K562 (cell line): ENCODE measurements around the gene NAIF1. TPM values are rescaled to one million over a fixed set of nuclear protein-coding genes. Genes with fewer than 3 reads are reported as not detected.

Source experiments
- CHD4 ChIP-seq: fragments of 200-600 bp; sonication (generic); IDR thresholded peaks from 3 replicates; pipeline ENCODE4 v1.6.1; 2012; ENCODE audit warnings: low read depth, mild to moderate bottlenecking, mixed read lengths, low read length, inconsistent platforms; ENCODE audit not compliant: insufficient read depth, insufficient replicate concordance, poor library complexity, severe bottlenecking
- CREB5 ChIP-seq: fragments of 250-450 bp; sonication (Bioruptor Pico); IDR thresholded peaks from 2 replicates; pipeline ENCODE4 v1.5.0; 2020; ENCODE audit warnings: mild to moderate bottlenecking
- CXXC5 ChIP-seq: fragments of 250-450 bp; sonication (Bioruptor Pico); IDR thresholded peaks from 2 replicates; pipeline ENCODE4 v1.8.0; 2022; ENCODE audit warnings: inconsistent platforms, mild to moderate bottlenecking, moderate library complexity
- DIDO1 ChIP-seq: fragments of 450-650 bp; IDR thresholded peaks from 2 replicates; pipeline ENCODE4 v1.6.1; 2016; ENCODE audit warnings: low read depth, missing biosample characterization, missing genetic modification characterization
- FOXJ3 ChIP-seq: sonication (generic); formaldehyde crosslinking; IDR thresholded peaks from 2 replicates; pipeline ENCODE4 v1.4.0; 2020; ENCODE audit warnings: mild to moderate bottlenecking, missing genetic modification reagents
- FOXM1 ChIP-seq, 2 experiments: fragments of 450-650 bp in 1 of 2; sonication (generic) in 1 of 2; formaldehyde crosslinking in 1 of 2; IDR thresholded peaks; 2 replicates each; pipeline versions ENCODE4 v1.6.1 to v1.9.0; 2017 to 2022; ENCODE audit warnings: low read depth in 2 of 2, mild to moderate bottlenecking in 2 of 2, missing genetic modification reagents in 1 of 2, moderate library complexity in 1 of 2
- IFI16 ChIP-seq: fragments of 250-450 bp; sonication (Bioruptor Pico); IDR thresholded peaks from 2 replicates; pipeline ENCODE4 v2.1.2; 2022; ENCODE audit warnings: mild to moderate bottlenecking, inconsistent platforms
- MBD2 ChIP-seq: sonication (generic); IDR thresholded peaks from 2 replicates; pipeline ENCODE4 v1.6.1; 2016; ENCODE audit warnings: low read depth, borderline replicate concordance
- MTA1 ChIP-seq: fragments of 450-650 bp; IDR thresholded peaks from 2 replicates; pipeline ENCODE4 v1.6.1; 2017; ENCODE audit warnings: borderline replicate concordance
- POLR3G ChIP-seq: IDR thresholded peaks from 2 replicates; pipeline ENCODE4 v1.6.1; 2011; ENCODE audit not compliant: insufficient read length, insufficient replicate concordance; ENCODE audit errors: extremely low read depth
- SRF ChIP-seq, 2 experiments: fragments of 250-450, 450-650 bp in 1 of 2; sonication (Bioruptor Pico) in 1 of 2; sonication (generic) in 1 of 2; formaldehyde crosslinking; IDR thresholded peaks; 2 replicates each; pipeline versions ENCODE4 v1.5.0 to v1.5.1; 2020 to 2022; ENCODE audit warnings: mild to moderate bottlenecking in 1 of 2, missing genetic modification reagents in 1 of 2
- STAT5A ChIP-seq: IDR thresholded peaks from 2 replicates; pipeline ENCODE4 v1.6.1; 2012; ENCODE audit warnings: low read length, inconsistent platforms, borderline replicate concordance
- TBL1XR1 ChIP-seq, 2 experiments: IDR thresholded peaks; 2 replicates each; pipeline ENCODE4 v1.6.1; 2012; ENCODE audit warnings: improper control_type of control experiment in 2 of 2, low read length in 2 of 2, mild to moderate bottlenecking in 1 of 2
- THAP7 ChIP-seq: fragments of 250-450 bp; sonication (Bioruptor Pico); IDR thresholded peaks from 2 replicates; pipeline ENCODE4 v1.5.0; 2021
- THRAP3 ChIP-seq: fragments of 450-650 bp; IDR thresholded peaks from 2 replicates; pipeline ENCODE4 v1.6.1; 2016; ENCODE audit warnings: mild to moderate bottlenecking, inconsistent platforms, borderline replicate concordance
- ZFX ChIP-seq: sonication (generic); formaldehyde crosslinking; IDR thresholded peaks from 2 replicates; pipeline ENCODE4 v1.8.0; 2022; ENCODE audit warnings: mild to moderate bottlenecking, missing genetic modification reagents, moderate library complexity
- ZNF140 ChIP-seq: fragments of 250-450 bp; sonication (Bioruptor Pico); IDR thresholded peaks from 2 replicates; pipeline ENCODE4 v1.8.0; 2021; ENCODE audit warnings: moderate library complexity, mild to moderate bottlenecking, inconsistent platforms
- ZNF217 ChIP-seq: sonication (generic); formaldehyde crosslinking; IDR thresholded peaks from 2 replicates; pipeline ENCODE4 v1.8.0; 2022; ENCODE audit warnings: mild to moderate bottlenecking, missing genetic modification reagents
- ZNF253 ChIP-seq: fragments of 250-450 bp; sonication (Bioruptor Pico); conservative IDR thresholded peaks from 2 replicates; pipeline ENCODE4 v1.6.1; 2021; ENCODE audit warnings: mild to moderate bottlenecking
- ZNF3 ChIP-seq: fragments of 250-450 bp; sonication (Bioruptor Pico); IDR thresholded peaks from 2 replicates; pipeline ENCODE4 v1.5.0; 2021; ENCODE audit warnings: mild to moderate bottlenecking, moderate library complexity
- ZNF316 ChIP-seq: fragments of 450-650 bp; IDR thresholded peaks from 2 replicates; pipeline ENCODE4 v1.6.1; 2016
- ZZZ3 ChIP-seq: fragments of 450-650 bp; IDR thresholded peaks from 2 replicates; pipeline ENCODE4 v1.6.1; 2016; ENCODE audit warnings: antibody characterized with exemption, mild to moderate bottlenecking, moderate library complexity
- polyA plus RNA-seq, 8 experiments: library from polyadenylated mRNA; depleted of rRNA in 4 of 8; stranded (reverse) in 5 of 8; unstranded in 3 of 8; fragments of >200 nt; fragmentation: Nextera tagmentation in 2 of 8; fragmentation: Illumina TruSeq in 1 of 8; extraction: Ambion mirVana in 2 of 8; extraction: Trizol in 1 of 8; gene quantifications; 2 replicates each; pipeline versions ENCODE4 v1.2.1 to v1.2.3, GENCODE V29; 2011 to 2014; ENCODE audit warnings: inconsistent platforms in 1 of 8, missing spikeins in 1 of 8
- total RNA-seq, 7 experiments: library from RNA; depleted of rRNA in 6 of 7; stranded (reverse); fragments of >200 nt in 6 of 7; fragmentation: Illumina TruSeq in 2 of 7; extraction: Trizol in 2 of 7; gene quantifications; 2 replicates each; pipeline versions ENCODE4 v1.2.1 to v1.2.3, GENCODE V29; 2011 to 2021; ENCODE audit warnings: low replicate concordance in 1 of 7
- TF ChIP-seq, protein P1 (sequence below): fragments of 250-450 bp; sonication (Bioruptor Pico); IDR thresholded peaks from 2 replicates; pipeline ENCODE4 v1.8.0; 2022; ENCODE audit warnings: inconsistent platforms
- TF ChIP-seq, protein P2 (sequence below), 2 experiments: fragments of 450-650 bp in 1 of 2; sonication (generic) in 1 of 2; formaldehyde crosslinking; conservative IDR thresholded peaks; 2 replicates each; pipeline versions ENCODE4 v1.4.0 to v1.8.1; 2020 to 2022; ENCODE audit warnings: mild to moderate bottlenecking in 1 of 2, missing genetic modification reagents in 1 of 2

NAIF1 gene
- total and polyA plus RNA-seq, 9 of the 15 experiments (the other 6 are each of a cell fraction or from before 2014, with no cell fraction given), result 4.8 to 26.6 (median 17.2) TPM

GRCh38 chr9:128077847-128078503, 10.9 kb upstream of the NAIF1 start (continued):
- no peak for TF ChIP-seq THRAP3
- TF ChIP-seq ZNF253 (CRISPR knock-in tag), result no peak
- no peak for TF ChIP-seq IFI16 (CRISPR knock-in tag)
- no peak for TF ChIP-seq SRF (CRISPR knock-in tag; IDR thresholded peaks at IDR 0.05)
- TF ChIP-seq, protein P1, sequence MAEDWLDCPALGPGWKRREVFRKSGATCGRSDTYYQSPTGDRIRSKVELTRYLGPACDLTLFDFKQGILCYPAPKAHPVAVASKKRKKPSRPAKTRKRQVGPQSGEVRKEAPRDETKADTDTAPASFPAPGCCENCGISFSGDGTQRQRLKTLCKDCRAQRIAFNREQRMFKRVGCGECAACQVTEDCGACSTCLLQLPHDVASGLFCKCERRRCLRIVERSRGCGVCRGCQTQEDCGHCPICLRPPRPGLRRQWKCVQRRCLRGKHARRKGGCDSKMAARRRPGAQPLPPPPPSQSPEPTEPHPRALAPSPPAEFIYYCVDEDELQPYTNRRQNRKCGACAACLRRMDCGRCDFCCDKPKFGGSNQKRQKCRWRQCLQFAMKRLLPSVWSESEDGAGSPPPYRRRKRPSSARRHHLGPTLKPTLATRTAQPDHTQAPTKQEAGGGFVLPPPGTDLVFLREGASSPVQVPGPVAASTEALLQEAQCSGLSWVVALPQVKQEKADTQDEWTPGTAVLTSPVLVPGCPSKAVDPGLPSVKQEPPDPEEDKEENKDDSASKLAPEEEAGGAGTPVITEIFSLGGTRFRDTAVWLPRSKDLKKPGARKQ (CRISPR knock-in tag), result no peak
- TF ChIP-seq CHD4, result no peak
- TF ChIP-seq STAT5A, result no peak
- TF ChIP-seq ZNF140 (CRISPR knock-in tag), result no peak
- no peak for TF ChIP-seq CREB5 (CRISPR knock-in tag)
- peak; percentile 93 for TF ChIP-seq ZNF3
- TF ChIP-seq, protein P2, sequence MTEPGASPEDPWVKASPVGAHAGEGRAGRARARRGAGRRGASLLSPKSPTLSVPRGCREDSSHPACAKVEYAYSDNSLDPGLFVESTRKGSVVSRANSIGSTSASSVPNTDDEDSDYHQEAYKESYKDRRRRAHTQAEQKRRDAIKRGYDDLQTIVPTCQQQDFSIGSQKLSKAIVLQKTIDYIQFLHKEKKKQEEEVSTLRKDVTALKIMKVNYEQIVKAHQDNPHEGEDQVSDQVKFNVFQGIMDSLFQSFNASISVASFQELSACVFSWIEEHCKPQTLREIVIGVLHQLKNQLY (CRISPR knock-in tag; conservative IDR thresholded peaks at IDR 0.05), result no peak
- TF ChIP-seq DIDO1 (tag), result no peak
- no peak for TF ChIP-seq THAP7 (CRISPR knock-in tag)
- no peak for TF ChIP-seq ZFX
- TF ChIP-seq ZZZ3, result no peak
- no peak for TF ChIP-seq CXXC5
- 0 out of 2 replicates have a peak, but pooled peaks have one; percentile 28 for TF ChIP-seq MTA1
- TF ChIP-seq MBD2, result 0 out of 2 replicates have a peak, but pooled peaks have one; percentile 2
- TF ChIP-seq ZNF316, result no peak
- TF ChIP-seq FOXM1 (IDR thresholded peaks at IDR 0.05; ENCODE audit: low read depth), result peak; percentile 58
- TF ChIP-seq FOXM1 (CRISPR knock-in tag; IDR thresholded peaks at IDR 0.05; ENCODE audit: low read depth), result no peak
- no peak for TF ChIP-seq POLR3G
- TF ChIP-seq TBL1XR1 (IDR thresholded peaks at IDR 0.05; ENCODE audit: low read length in 2 of 2), result peak in 1 of 2 experiments; percentile 28; a peak in 1 of 4 replicates
- TF ChIP-seq FOXJ3 (CRISPR knock-in tag), result no peak
- no peak for TF ChIP-seq ZNF217
